IMR-90 (cell line): Measurements from ENCODE around the gene TFCP2. TPM values are rescaled to one million over a fixed set of nuclear protein-coding genes. Genes with fewer than 3 reads are reported as not detected.

Experiments
- ATAC-seq: fragments of 200-7000 bp; cut with Tn5 transposase; 2 replicates; pipeline ENCODE4 v1.9.1; 2020; ENCODE audit warnings: low read depth, mild to moderate bottlenecking, moderate library complexity
- BruUV-seq: library from RNA; stranded (reverse); fragments of 400-500 nt; replicated peaks from 2 replicates; lab custom pipeline; 2021; lab: Mats Ljungman, UMichigan
- CTCF ChIA-PET: fragments of 300-600 bp; formaldehyde crosslinking; extraction: SDS; loops from one replicate; lab custom pipeline; 2021; ENCODE audit warnings: antibody characterized with exemption; lab: Yijun Ruan, JAX
- POLR2A ChIA-PET: fragments of 300-600 bp; sonication (Branson Sonifier 250); formaldehyde crosslinking; loops from one replicate; lab custom pipeline; 2022; ENCODE audit warnings: antibody characterized with exemption; ENCODE audit not compliant: unreplicated experiment; lab: Charles Lee
- DNase-seq: peaks from one replicate; pipeline ENCODE4 v3.0.0; 2013
- H2AFZ ChIP-seq: replicated peaks from 2 replicates; pipeline ENCODE3; 2013; ENCODE audit warnings: low read length, mild to moderate bottlenecking; ENCODE audit not compliant: poor library complexity
- H2AK5ac ChIP-seq: 2 replicates; pipeline ENCODE4 v1.6.1; 2013; ENCODE audit warnings: low read depth, low read length, inconsistent platforms
- H2AK9ac ChIP-seq: replicated peaks from 2 replicates; pipeline ENCODE3; 2013; ENCODE audit warnings: mild to moderate bottlenecking, low read depth, low read length, moderate library complexity; ENCODE audit not compliant: poor library complexity
- H2BK120ac ChIP-seq: 2 replicates; pipeline ENCODE4 v1.6.1; 2013; ENCODE audit warnings: low read depth, low read length, inconsistent platforms
- H2BK15ac ChIP-seq: 3 replicates; pipeline ENCODE4 v1.6.1; 2013; ENCODE audit warnings: low read depth, low read length, inconsistent platforms
- H2BK20ac ChIP-seq: 2 replicates; pipeline ENCODE4 v1.6.1; 2013; ENCODE audit warnings: low read depth, mild to moderate bottlenecking, inconsistent platforms, low read length, moderate library complexity
- H2BK5ac ChIP-seq: 2 replicates; pipeline ENCODE4 v1.6.1; 2013; ENCODE audit warnings: mild to moderate bottlenecking, low read depth, low read length, inconsistent platforms; ENCODE audit not compliant: poor library complexity, severe bottlenecking
- H3K14ac ChIP-seq: replicated peaks from 2 replicates; pipeline ENCODE4 v1.6.1; 2013; ENCODE audit warnings: low read depth, low read length, inconsistent platforms
- H3K18ac ChIP-seq: 2 replicates; pipeline ENCODE4 v1.6.1; 2013; ENCODE audit warnings: low read depth, low read length, control low read depth
- H3K23ac ChIP-seq: 2 replicates; pipeline ENCODE4 v1.6.1; 2013; ENCODE audit warnings: low read depth, low read length, inconsistent platforms
- H3K27ac ChIP-seq: 2 replicates; pipeline ENCODE4 v1.5.1; 2013; ENCODE audit warnings: mild to moderate bottlenecking, control low read depth, low read length; ENCODE audit not compliant: insufficient read depth
- H3K27me3 ChIP-seq: 2 replicates; pipeline ENCODE4 v1.6.1; 2013; ENCODE audit warnings: low read length; ENCODE audit not compliant: control insufficient read depth, insufficient read depth
- H3K36me3 ChIP-seq: 2 replicates; pipeline ENCODE4 v1.6.1; 2013; ENCODE audit warnings: low read length, mixed read lengths; ENCODE audit not compliant: control insufficient read depth, insufficient read depth
- H3K4ac ChIP-seq: 2 replicates; pipeline ENCODE4 v1.6.1; 2013; ENCODE audit warnings: low read depth, low read length, inconsistent platforms
- H3K4me1 ChIP-seq: 2 replicates; pipeline ENCODE4 v1.6.1; 2013; ENCODE audit warnings: low read length, mixed read lengths; ENCODE audit not compliant: control insufficient read depth, insufficient read depth
- H3K4me2 ChIP-seq: 2 replicates; pipeline ENCODE4 v1.6.1; 2013; ENCODE audit warnings: low read depth, mild to moderate bottlenecking, control low read depth, low read length, moderate library complexity
- H3K4me3 ChIP-seq: 2 replicates; pipeline ENCODE4 v1.5.1; 2013; ENCODE audit warnings: low read depth, mild to moderate bottlenecking, control low read depth, low read length, moderate library complexity; ENCODE audit not compliant: insufficient read depth
- H3K56ac ChIP-seq: 2 replicates; pipeline ENCODE4 v1.6.1; 2013; ENCODE audit warnings: low read length, inconsistent platforms; ENCODE audit not compliant: insufficient read depth; ENCODE audit errors: extremely low read depth
- H3K79me1 ChIP-seq, 2 experiments: 2 replicates each; pipeline ENCODE4 v1.6.1; 2013; ENCODE audit warnings: low read length in 2 of 2, inconsistent platforms in 1 of 2, low read depth in 1 of 2
- H3K9ac ChIP-seq: 2 replicates; pipeline ENCODE4 v1.6.1; 2013; ENCODE audit warnings: low read depth, low read length, control low read depth
- H3K9me1 ChIP-seq: 2 replicates; pipeline ENCODE4 v1.6.1; 2013; ENCODE audit warnings: low read length, inconsistent platforms; ENCODE audit not compliant: insufficient read depth
- H3K9me3 ChIP-seq: 2 replicates; pipeline ENCODE4 v1.6.1; 2013; ENCODE audit warnings: low read length; ENCODE audit not compliant: control insufficient read depth, insufficient read depth
- H4K20me1 ChIP-seq: 2 replicates; pipeline ENCODE4 v1.6.1; 2013; ENCODE audit warnings: low read length, inconsistent platforms; ENCODE audit not compliant: insufficient read depth
- H4K5ac ChIP-seq: 2 replicates; pipeline ENCODE4 v1.6.1; 2013; ENCODE audit warnings: mild to moderate bottlenecking, low read depth, low read length, control low read depth
- H4K8ac ChIP-seq, 2 experiments: 2 replicates each; pipeline ENCODE4 v1.6.1; 2013; ENCODE audit warnings: low read depth in 2 of 2, low read length in 2 of 2, control low read depth in 1 of 2, inconsistent platforms in 1 of 2
- H4K91ac ChIP-seq: 2 replicates; pipeline ENCODE4 v1.6.1; 2013; ENCODE audit warnings: low read depth, low read length, inconsistent platforms; ENCODE audit not compliant: insufficient read depth
- BHLHE40 ChIP-seq: fragments of 150-350 bp; IDR thresholded peaks from 2 replicates; pipeline ENCODE4 v1.6.1; 2016; ENCODE audit warnings: mild to moderate bottlenecking, low read depth, low read length
- CEBPB ChIP-seq: IDR thresholded peaks from 2 replicates; pipeline ENCODE4 v1.6.1; 2012; ENCODE audit warnings: low read depth, low read length, improper control_type of control experiment
- CHD1 ChIP-seq: IDR thresholded peaks from 2 replicates; pipeline ENCODE4 v1.6.1; 2012; ENCODE audit warnings: low read depth, low read length, improper control_type of control experiment
- CTCF ChIP-seq: conservative IDR thresholded peaks from 2 replicates; pipeline ENCODE4 v1.5.1; 2012; ENCODE audit warnings: mild to moderate bottlenecking, low read depth, low read length, improper control_type of control experiment
- ELK1 ChIP-seq: fragments of 150-350 bp; IDR thresholded peaks from 2 replicates; pipeline ENCODE4 v1.6.1; 2016; ENCODE audit warnings: low read depth, mild to moderate bottlenecking, low read length, moderate library complexity, borderline replicate concordance
- FOS ChIP-seq: fragments of 150-350 bp; IDR thresholded peaks from 2 replicates; pipeline ENCODE4 v1.6.1; 2016; ENCODE audit warnings: low read depth, low read length
- MAFK ChIP-seq: IDR thresholded peaks from 2 replicates; pipeline ENCODE4 v1.6.1; 2012; ENCODE audit warnings: low read depth, low read length, improper control_type of control experiment
- MAZ ChIP-seq: IDR thresholded peaks from 2 replicates; pipeline ENCODE4 v1.6.1; 2012; ENCODE audit warnings: low read depth, mild to moderate bottlenecking, low read length, improper control_type of control experiment, moderate library complexity, borderline replicate concordance
- MXI1 ChIP-seq: IDR thresholded peaks from 2 replicates; pipeline ENCODE4 v1.6.1; 2012; ENCODE audit warnings: low read depth, mild to moderate bottlenecking, low read length, moderate library complexity, borderline replicate concordance
- NFE2L2 ChIP-seq: fragments of 150-350 bp; IDR thresholded peaks from 2 replicates; pipeline ENCODE4 v1.6.1; 2016; ENCODE audit warnings: low read depth, mild to moderate bottlenecking, low read length
- RAD21 ChIP-seq: IDR thresholded peaks from 2 replicates; pipeline ENCODE4 v1.6.1; 2012; ENCODE audit warnings: low read length, improper control_type of control experiment
- RCOR1 ChIP-seq: IDR thresholded peaks from 2 replicates; pipeline ENCODE4 v1.6.1; 2012; ENCODE audit warnings: mild to moderate bottlenecking, low read length, improper control_type of control experiment; ENCODE audit not compliant: insufficient replicate concordance
- RFX5 ChIP-seq: IDR thresholded peaks from 2 replicates; pipeline ENCODE4 v1.8.0; 2012; ENCODE audit warnings: low read depth, mild to moderate bottlenecking, low read length, moderate library complexity
- SMC3 ChIP-seq: fragments of 150-350 bp; IDR thresholded peaks from 2 replicates; pipeline ENCODE4 v1.6.1; 2016; ENCODE audit warnings: low read depth, mild to moderate bottlenecking, antibody characterized with exemption, low read length, moderate library complexity
- WGBS, 2 experiments: methylation state at CpG; one replicate each; pipeline versions ENCODE4 v1.1.5 to v1.1.7; 2013; ENCODE audit warnings: missing lambda C conversion rate in 2 of 2; ENCODE audit not compliant: insufficient read length in 1 of 2; ENCODE audit errors: extremely low coverage in 2 of 2; 5-methylcytosine and 5-hydroxymethylcytosine counted together
- dilution Hi-C: fragments of 300-500 bp; cut with HindIII; formaldehyde crosslinking; loops from one replicate; pipeline ENCODE4 v1.14.3; 2018; ENCODE audit warnings: low sequenced_read_pairs; ENCODE audit not compliant: unreplicated experiment
- in situ Hi-C: fragments of 300-500 bp; cut with MboI; formaldehyde crosslinking; loops from 3 replicates; pipeline ENCODE4 v1.14.3; 2019; ENCODE audit warnings: low sequenced_read_pairs, inconsistent platforms, mixed read lengths
- intact Hi-C: fragments of 100-400 bp; cut with micrococcal nuclease; formaldehyde crosslinking; loops from 2 replicates; pipeline ENCODE4 v1.10.0; 2022
- polyA plus RNA-seq, 3 experiments: library from polyadenylated mRNA; depleted of rRNA; stranded (reverse); fragments of >200 nt; gene quantifications; 2 replicates each; pipeline ENCODE4 v1.2.3, GENCODE V29; 2012; ENCODE audit warnings: low replicate concordance in 1 of 3
- total RNA-seq: library from RNA; depleted of rRNA; stranded (reverse); fragments of >200 nt; gene quantifications from 2 replicates; pipeline ENCODE4 v1.2.3, GENCODE V29; 2012

TFCP2 gene
- total and polyA plus RNA-seq, 2 of the 4 experiments (the other 2 are of a cell fraction): 10.0 to 15.4 TPM

GRCh38 chr12:51183816-51184215 lies 10.9 kb upstream of the TFCP2 start:
- H3K9me1 ChIP-seq: no peaks in the 10 kb centered on the region
- dilution Hi-C loops (no loop called here), in situ Hi-C loops (no loop called here), intact Hi-C loops (no loop called here)
- no peak overlapping the region for H2BK5ac ChIP-seq
- no peak overlapping the region for H3K18ac ChIP-seq
- H3K23ac ChIP-seq: no peak overlapping the region
- H3K27ac ChIP-seq: no peak overlapping the region
- H3K9ac ChIP-seq: no peak overlapping the region
- POLR2A ChIA-PET: no interaction called here
- no peak overlapping the region for H3K56ac ChIP-seq
- peak; percentile 67 for DNase-seq
- 0% methylated on average over 1 of the region's 3 CpGs; no CpG with 5 or more reads in 1 of the 2 experiments for WGBS, 2 experiments
- CTCF ChIA-PET: interaction anchor here (1.2 kb wide), 1 partner anchor 10 kb away, joined by 3 read pairs; no protein-coding TSS in a partner anchor
- no peak overlapping the region for H2AK9ac ChIP-seq
- no peak overlapping the region for H2BK15ac ChIP-seq
- no peak overlapping the region for H4K8ac ChIP-seq
- H3K4ac ChIP-seq: no peak overlapping the region
- no peaks in the 10 kb centered on the region for H3K36me3 ChIP-seq
- peak overlapping the region; percentile 1 for H2AFZ ChIP-seq
- no peak overlapping the region for H2AK5ac ChIP-seq
- BruUV-seq: no TSS peak
- H3K79me1 ChIP-seq: no peaks in the 10 kb centered on the region
- no peak overlapping the region for H3K4me3 ChIP-seq
- H2BK120ac ChIP-seq: no peak overlapping the region
- peaks cover 2% of the 10 kb centered on the region for H3K27me3 ChIP-seq
- no peak overlapping the region for H2BK20ac ChIP-seq
- H4K20me1 ChIP-seq: no peaks in the 10 kb centered on the region
- no peak overlapping the region for H4K5ac ChIP-seq
- H3K4me1 ChIP-seq: 0 out of 2 replicates have a peak, but pooled peaks cover 2% of the 10 kb centered on the region
- H3K14ac ChIP-seq: no peak overlapping the region
- peak; percentile 88 for ATAC-seq
- H3K4me2 ChIP-seq: no peak overlapping the region
- no peak overlapping the region for H4K91ac ChIP-seq
- TF ChIP-seq RAD21 (no peak), SMC3 (no peak), BHLHE40 (no peak), RFX5 (no peak), RCOR1 (no peak), CEBPB (no peak), MAZ (no peak), CTCF (no peak), CHD1 (no peak), MAFK (no peak), NFE2L2 (no peak), FOS (no peak), MXI1 (no peak), ELK1 (no peak)
- H3K9me3 ChIP-seq: no peaks in the 10 kb centered on the region
